Ecto neural progenitor cell (in vitro differentiated cells): ENCODE measurements around the gene WDR75.

ENCODE experiments used
- DNase-seq: peaks from one replicate; pipeline ENCODE4 v3.0.0-alpha.2; 2018; ENCODE audit warnings: low spot score

WDR75 gene

GRCh38 chr2:189500456-189501160 is 59.3 kb downstream of the WDR75 start:
- DNase-seq, result no peak

GRCh38 chr2:189501487-189501886 is 60.2 kb downstream of the WDR75 start:
- DNase-seq, result no peak

- DNase-seq, result no peak
These were observed 61.4 kb downstream of the WDR75 start for GRCh38 chr2:189502714-189503113.

- no peak for DNase-seq
These were observed 63.0 kb downstream of the WDR75 start for GRCh38 chr2:189504238-189504637.

GRCh38 chr2:189505492-189505891 is 64.2 kb downstream of the WDR75 start:
- DNase-seq, result no peak

GRCh38 chr2:189506514-189506976 is 65.3 kb downstream of the WDR75 start:
- no peak for DNase-seq

- no peak for DNase-seq
These were observed 70.1 kb downstream of the WDR75 start for GRCh38 chr2:189511210-189511959.

- DNase-seq, result no peak
These were observed 70.7 kb downstream of the WDR75 start for GRCh38 chr2:189511960-189512319.

GRCh38 chr2:189512879-189513278 is 71.6 kb downstream of the WDR75 start:
- no peak for DNase-seq

GRCh38 chr2:189514104-189514503 is 72.8 kb downstream of the WDR75 start:
- no peak for DNase-seq

- no peak for DNase-seq
These were observed 74.0 kb downstream of the WDR75 start for GRCh38 chr2:189515264-189515663.

- no peak for DNase-seq
These were observed 75.3 kb downstream of the WDR75 start for GRCh38 chr2:189516546-189516945.

- DNase-seq, result no peak
These were observed 76.7 kb downstream of the WDR75 start for GRCh38 chr2:189517847-189518535.

- DNase-seq, result no peak
These were observed 78.5 kb downstream of the WDR75 start for GRCh38 chr2:189519631-189520387.

GRCh38 chr2:189521699-189522434 is 80.6 kb downstream of the WDR75 start:
- no peak for DNase-seq

GRCh38 chr2:189522435-189523151 is 81.3 kb downstream of the WDR75 start:
- DNase-seq, result no peak

- DNase-seq, result no peak
These were observed 83.5 kb downstream of the WDR75 start for GRCh38 chr2:189524746-189525145.
